Heart left ventricle (tissue), 16 donors: ENCODE results near the gene RAB3C. TPM values are rescaled to one million over a fixed set of nuclear protein-coding genes. Genes with fewer than 3 reads are reported as not detected.

Source experiments
- ATAC-seq, 4 donors: fragments of 200-7000 bp; cut with Tn5 transposase; one replicate each; pipeline ENCODE4 v1.9.1; 2020 to 2022; ENCODE audit warnings: moderate library complexity in 4 of 4, mild to moderate bottlenecking in 3 of 4, moderate number of reproducible peaks in 1 of 4
- DNase-seq, 5 donors: peaks; one replicate each; pipeline ENCODE4 v3.0.0-alpha.2; 2020
- H3K27ac ChIP-seq, 12 donors: fragments of 200-600 bp; sonication (generic) in 4 of 12; one replicate each; pipeline versions ENCODE4 v1.5.0 to v1.8.0; 2016 to 2022; ENCODE audit warnings: mild to moderate bottlenecking in 2 of 12
- H3K27me3 ChIP-seq, 9 donors: fragments of 200-600 bp; sonication (generic) in 2 of 9; one replicate each; pipeline versions ENCODE4 v1.5.1 to v1.8.0; 2016 to 2022; ENCODE audit warnings: mild to moderate bottlenecking in 3 of 9
- H3K36me3 ChIP-seq, 9 donors: fragments of 200-600 bp; sonication (generic) in 2 of 9; one replicate each; pipeline versions ENCODE4 v1.5.0 to v1.8.0; 2018 to 2022; ENCODE audit warnings: mild to moderate bottlenecking in 2 of 9
- H3K4me1 ChIP-seq, 12 donors: fragments of 200-600 bp; sonication (generic) in 4 of 12; one replicate each; pipeline versions ENCODE4 v1.5.0 to v1.8.0; 2016 to 2022; ENCODE audit warnings: mild to moderate bottlenecking in 3 of 12
- H3K4me3 ChIP-seq, 12 donors: fragments of 200-600 bp; sonication (generic) in 4 of 12; one replicate each; pipeline versions ENCODE4 v1.5.0 to v1.8.0; 2017 to 2022; ENCODE audit warnings: mild to moderate bottlenecking in 9 of 12, moderate library complexity in 4 of 12
- H3K9me3 ChIP-seq, 12 donors: fragments of 200-600 bp; sonication (generic) in 4 of 12; one replicate each; pipeline versions ENCODE4 v1.5.0 to v1.8.0; 2016 to 2022; ENCODE audit warnings: mild to moderate bottlenecking in 1 of 12
- POLR2A ChIP-seq, 2 donors: fragments of 450-650 bp; IDR thresholded peaks; one replicate each; pipeline ENCODE4 v1.6.1; 2017; ENCODE audit warnings: antibody characterized with exemption in 2 of 2, mild to moderate bottlenecking in 2 of 2, moderate library complexity in 2 of 2
- WGBS, 4 donors: extraction: QIAGEN DNeasy Blood & Tissue Kit in 2 of 4; methylation state at CpG; one replicate each; pipeline versions ENCODE4 v1.1.5 to v1.1.7; 2013 to 2018; 5-methylcytosine and 5-hydroxymethylcytosine counted together
- intact Hi-C, 10 donors: fragments of 100-400 bp; cut with DNase I; formaldehyde crosslinking; loops; one replicate each; pipeline versions ENCODE4 v1.11.1 to v1.14.2; 2022
- polyA plus RNA-seq, 2 donors: library from polyadenylated mRNA; stranded (reverse); fragments of 200-250 nt; gene quantifications; one replicate each; pipeline ENCODE4 v1.2.3, GENCODE V29; 2013
- total RNA-seq, 9 donors: library from RNA; depleted of rRNA in 2 of 9; stranded (reverse); fragments of >200 nt in 2 of 9; fragmentation: NEBNext Ultra II Directional in 3 of 9; extraction: Animal tissue kit (Norgen Biotek cat#: 25700) in 3 of 9; gene quantifications; one replicate each; pipeline versions ENCODE4 v1.1.0 to v1.2.4, GENCODE V29; 2016 to 2023
- TF ChIP-seq, protein P1 (sequence below), 12 donors: fragments of 200-600 bp; sonication (generic) in 4 of 12; IDR thresholded peaks; one replicate each; pipeline versions ENCODE4 v1.5.0 to v1.8.0; 2018 to 2022; ENCODE audit warnings: antibody characterized with exemption in 12 of 12, mild to moderate bottlenecking in 5 of 12
- donor health status: ischemic (EF 13 %, LVEDD 7.1; RV severe dilation, severe dysfunction).
- donor health status: healthy with polysubstance abuse.
- donor health status: DM: no; HTN: yes; CAD: no.
- donor health status: DM: no; HTN: no; CAD: no.
- donor health status: ischemic (EF 25% LVEDD 6.9; RV normal size, moderate dysfunction).
- donor health status: ischemic (EF 25% LVEDD 5.7; RV mildly dilated, moderate dysfunction).
- donor health status: healthy.
- donor health status: DM: yes; HTN: yes; CAD: no.
- donor health status: ischemic (EF 35%, LVEDD 5.7; RV mildly dilated, moderate dysfunction).
- donor health status: nonischemic (EF 11% LVEDD 7.7; RV severe dilation, severe dysfunction).
- donor health status: DM: yes; HTN: yes; CAD: no.
- donor health status: PGD.
- donor health status: ischemic (EF 29% LVEDD 5.4; RV normal size, mild dysfunction).
- donor health status: nonischemic (EF 23%, LVEDD 6.1; RV moderate dilation, normal function).

The RAB3C gene
- total and polyA plus RNA-seq, 11 donors: 0.04 to 3.8 (median 0.57) TPM; not detected in 2

DNA sequence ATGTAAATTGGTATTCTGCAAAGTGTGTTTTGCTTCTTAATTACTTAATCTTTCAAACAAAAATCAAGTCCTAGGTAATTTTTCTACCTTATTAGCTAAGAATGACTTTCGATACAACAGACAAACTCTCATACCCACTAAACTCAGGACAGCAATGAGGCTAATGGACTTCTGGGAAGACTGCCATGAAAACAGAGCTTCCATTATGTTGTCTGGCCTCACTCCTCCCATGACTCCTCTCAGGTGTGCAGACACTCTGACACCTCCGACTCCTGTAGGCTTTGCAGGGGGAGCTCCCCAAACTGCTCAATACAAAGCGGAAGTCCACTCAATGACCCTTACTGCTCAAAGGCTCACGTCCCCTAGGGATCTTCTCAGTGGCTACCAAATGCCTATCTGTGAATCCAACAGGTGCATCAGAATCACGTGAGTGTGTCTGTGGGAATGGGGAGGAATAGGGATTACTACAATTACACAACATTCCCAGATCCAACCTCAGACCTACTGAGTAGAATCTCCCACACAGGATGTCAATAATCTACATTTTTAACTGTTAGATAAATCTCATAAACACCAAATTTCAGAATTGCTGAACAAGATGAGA lies 289.9 kb downstream of the RAB3C start:
- no peak for DNase-seq
- intact Hi-C loops: loop anchor here in 1 of 10 donors (10.0 kb wide), 1 partner anchor 922 kb away; no protein-coding TSS in a partner anchor
- Histone ChIP-seq H3K9me3 (no peaks in the 10 kb centered on the region), H3K36me3 (no peaks in the 10 kb centered on the region), H3K27me3 (no peaks in the 10 kb centered on the region), H3K4me3 (no peak overlapping the region), H3K27ac (no peak overlapping the region), H3K4me1 (no peaks in the 10 kb centered on the region)
- no peak for ATAC-seq
- TF ChIP-seq, protein P1, sequence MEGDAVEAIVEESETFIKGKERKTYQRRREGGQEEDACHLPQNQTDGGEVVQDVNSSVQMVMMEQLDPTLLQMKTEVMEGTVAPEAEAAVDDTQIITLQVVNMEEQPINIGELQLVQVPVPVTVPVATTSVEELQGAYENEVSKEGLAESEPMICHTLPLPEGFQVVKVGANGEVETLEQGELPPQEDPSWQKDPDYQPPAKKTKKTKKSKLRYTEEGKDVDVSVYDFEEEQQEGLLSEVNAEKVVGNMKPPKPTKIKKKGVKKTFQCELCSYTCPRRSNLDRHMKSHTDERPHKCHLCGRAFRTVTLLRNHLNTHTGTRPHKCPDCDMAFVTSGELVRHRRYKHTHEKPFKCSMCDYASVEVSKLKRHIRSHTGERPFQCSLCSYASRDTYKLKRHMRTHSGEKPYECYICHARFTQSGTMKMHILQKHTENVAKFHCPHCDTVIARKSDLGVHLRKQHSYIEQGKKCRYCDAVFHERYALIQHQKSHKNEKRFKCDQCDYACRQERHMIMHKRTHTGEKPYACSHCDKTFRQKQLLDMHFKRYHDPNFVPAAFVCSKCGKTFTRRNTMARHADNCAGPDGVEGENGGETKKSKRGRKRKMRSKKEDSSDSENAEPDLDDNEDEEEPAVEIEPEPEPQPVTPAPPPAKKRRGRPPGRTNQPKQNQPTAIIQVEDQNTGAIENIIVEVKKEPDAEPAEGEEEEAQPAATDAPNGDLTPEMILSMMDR (IDR thresholded peaks at IDR 0.05): no peak
- TF ChIP-seq POLR2A (IDR thresholded peaks at IDR 0.05): no peak
- WGBS, 4 donors: 84 to 91% (median 89%) methylated on average over 5 of the region's 5 CpGs

DNA sequence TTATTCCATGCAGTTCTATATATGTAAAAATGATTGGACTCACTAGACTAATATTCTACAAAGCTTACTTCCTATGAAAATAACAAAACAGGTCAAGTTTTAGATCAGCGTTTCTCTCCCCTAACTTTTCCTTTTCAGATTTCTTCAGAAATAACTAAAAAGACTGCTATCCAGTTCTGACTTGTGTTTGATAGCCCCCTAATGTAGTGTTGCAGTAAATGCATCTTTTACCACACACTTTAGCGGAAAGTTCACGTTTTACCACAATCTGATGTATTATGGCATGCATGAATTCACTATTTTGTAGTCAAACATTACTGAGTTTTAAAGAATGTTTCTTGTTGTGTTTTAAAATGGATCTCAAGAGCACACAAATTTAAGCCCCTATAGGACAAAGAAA lies 292.7 kb downstream of the RAB3C start:
- intact Hi-C loops: loop anchor here in 1 of 10 donors (10.0 kb wide), 1 partner anchor 919 kb away; no protein-coding TSS in a partner anchor
- no peaks in the 10 kb centered on the region for H3K4me1 ChIP-seq
- ATAC-seq: no peak
- H3K27me3 ChIP-seq: no peaks in the 10 kb centered on the region
- 72 to 80% (median 74%) methylated on average over 3 of the region's 3 CpGs for WGBS, 4 donors
- TF ChIP-seq, protein P1 (IDR thresholded peaks at IDR 0.05): no peak
- no peak for TF ChIP-seq POLR2A (IDR thresholded peaks at IDR 0.05)
- H3K4me3 ChIP-seq: no peak overlapping the region
- no peaks in the 10 kb centered on the region for H3K9me3 ChIP-seq
- H3K27ac ChIP-seq: no peak overlapping the region
- H3K36me3 ChIP-seq: no peaks in the 10 kb centered on the region
- DNase-seq: no peak

DNA sequence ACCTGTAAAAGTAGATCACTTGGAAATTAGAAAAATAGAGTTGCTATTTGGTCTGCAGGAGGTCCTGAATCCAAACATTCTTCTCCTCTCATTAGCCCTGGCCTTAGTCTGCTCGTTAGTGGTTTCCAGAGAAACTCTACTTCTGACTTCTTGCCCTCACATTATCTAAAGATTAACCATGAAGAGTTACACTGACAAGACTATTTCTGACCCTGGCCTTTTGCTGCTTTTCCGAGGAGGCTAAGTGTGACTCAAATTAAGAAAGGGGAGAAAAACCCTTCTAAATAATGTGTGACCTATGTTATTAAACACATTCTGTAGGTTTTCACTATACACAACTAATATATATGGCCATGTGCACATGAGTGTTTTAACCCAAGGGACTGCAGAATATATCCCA lies 302.4 kb downstream of the RAB3C start:
- no peak overlapping the region for H3K4me3 ChIP-seq
- peaks cover 0 to 13% (median 0%) of the 10 kb centered on the region in 12 donors for H3K9me3 ChIP-seq
- H3K27me3 ChIP-seq: no peaks in the 10 kb centered on the region
- no peak for DNase-seq
- peaks cover 0 to 23% (median 0%) of the 10 kb centered on the region in 12 donors for H3K4me1 ChIP-seq
- no peak overlapping the region for H3K27ac ChIP-seq
- intact Hi-C loops: loop anchor here in 7 of 10 donors (5.0 to 10.0 kb wide), 5 partner anchors 282 to 500 kb away; no protein-coding TSS in a partner anchor
- no peaks in the 10 kb centered on the region for H3K36me3 ChIP-seq
- WGBS, 4 donors: 54 to 74% (median 61%) methylated on average over 2 of the region's 2 CpGs
- TF ChIP-seq, protein P1 (IDR thresholded peaks at IDR 0.05): no peak
- TF ChIP-seq POLR2A (IDR thresholded peaks at IDR 0.05): no peak
- ATAC-seq: no peak

DNA sequence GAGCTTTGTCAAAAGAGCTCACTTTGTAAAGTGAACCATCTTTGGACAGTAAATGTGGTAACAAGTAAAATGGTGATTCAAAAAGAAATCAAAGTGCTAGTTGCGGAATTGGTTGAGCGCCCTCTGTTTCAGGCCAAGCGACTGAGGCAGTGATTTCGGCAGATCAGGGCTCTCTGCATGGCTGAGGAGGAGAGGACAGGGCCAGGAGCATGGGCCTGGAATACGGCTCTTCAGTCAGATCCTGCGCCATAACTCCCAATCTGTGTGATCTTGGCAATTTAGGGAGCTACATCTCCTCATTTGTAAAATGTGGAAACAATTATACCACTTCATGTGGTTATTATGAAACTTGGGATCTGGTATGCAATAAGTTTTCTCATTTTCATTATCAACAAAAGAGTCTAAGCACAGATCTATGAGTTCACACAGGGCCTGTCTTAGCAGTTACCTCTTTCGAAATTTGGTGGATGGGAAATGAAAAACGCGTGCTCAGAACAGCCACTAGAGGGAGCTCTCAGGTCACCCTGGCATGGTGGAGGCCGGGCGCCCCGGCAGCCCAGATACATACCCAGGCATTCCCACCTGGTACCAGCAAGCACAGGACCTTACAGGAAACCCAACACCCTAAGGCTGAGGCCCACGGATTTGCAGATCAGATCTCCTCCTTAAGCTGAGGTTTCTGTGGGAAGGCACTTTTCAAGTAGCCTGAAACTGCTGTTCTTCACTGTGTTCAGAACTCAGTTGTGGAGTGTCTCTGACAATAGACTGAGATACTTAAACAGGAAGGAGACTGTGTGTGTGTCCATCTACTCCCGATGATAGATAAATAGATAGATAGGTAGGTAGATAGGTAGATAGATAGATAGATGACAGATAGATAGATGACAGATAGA lies 303.7 kb downstream of the RAB3C start:
- no peak overlapping the region for H3K4me3 ChIP-seq
- ATAC-seq (peak; percentile 45 to 76 (median 60)), DNase-seq (peak; percentile 39 to 72 (median 58))
- WGBS, 4 donors: 40 to 45% (median 42%) methylated on average over 14 of the region's 14 CpGs
- peaks cover 0 to 13% (median 0%) of the 10 kb centered on the region in 12 donors for H3K9me3 ChIP-seq
- peaks cover 0 to 29% (median 2%) of the 10 kb centered on the region in 12 donors for H3K4me1 ChIP-seq
- no peaks in the 10 kb centered on the region for H3K36me3 ChIP-seq
- TF ChIP-seq, protein P1 (IDR thresholded peaks at IDR 0.05): peak; percentile 78 to 94 (median 86)
- no peak for TF ChIP-seq POLR2A (IDR thresholded peaks at IDR 0.05)
- no peaks in the 10 kb centered on the region for H3K27me3 ChIP-seq
- no peak overlapping the region for H3K27ac ChIP-seq
- intact Hi-C loops: loop anchor here in 7 of 10 donors (5.0 to 10.0 kb wide), 5 partner anchors 281 to 498 kb away; no protein-coding TSS in a partner anchor
